HG02981 (cell line): Measurements from ENCODE around the gene PARP14.
"Not testable (repeated sequence)": the region's sequence is repeated elsewhere in the genome, so short reads cannot be mapped to it uniquely, and the experiment has no call there.

Source experiments
- ATAC-seq: cut with Tn5 transposase; IDR thresholded peaks from one replicate; pipeline ENCODE4 v1.9.1; 2021; ENCODE audit warnings: mild to moderate bottlenecking, moderate library complexity; ENCODE audit not compliant: unreplicated experiment

Gene PARP14

DNA sequence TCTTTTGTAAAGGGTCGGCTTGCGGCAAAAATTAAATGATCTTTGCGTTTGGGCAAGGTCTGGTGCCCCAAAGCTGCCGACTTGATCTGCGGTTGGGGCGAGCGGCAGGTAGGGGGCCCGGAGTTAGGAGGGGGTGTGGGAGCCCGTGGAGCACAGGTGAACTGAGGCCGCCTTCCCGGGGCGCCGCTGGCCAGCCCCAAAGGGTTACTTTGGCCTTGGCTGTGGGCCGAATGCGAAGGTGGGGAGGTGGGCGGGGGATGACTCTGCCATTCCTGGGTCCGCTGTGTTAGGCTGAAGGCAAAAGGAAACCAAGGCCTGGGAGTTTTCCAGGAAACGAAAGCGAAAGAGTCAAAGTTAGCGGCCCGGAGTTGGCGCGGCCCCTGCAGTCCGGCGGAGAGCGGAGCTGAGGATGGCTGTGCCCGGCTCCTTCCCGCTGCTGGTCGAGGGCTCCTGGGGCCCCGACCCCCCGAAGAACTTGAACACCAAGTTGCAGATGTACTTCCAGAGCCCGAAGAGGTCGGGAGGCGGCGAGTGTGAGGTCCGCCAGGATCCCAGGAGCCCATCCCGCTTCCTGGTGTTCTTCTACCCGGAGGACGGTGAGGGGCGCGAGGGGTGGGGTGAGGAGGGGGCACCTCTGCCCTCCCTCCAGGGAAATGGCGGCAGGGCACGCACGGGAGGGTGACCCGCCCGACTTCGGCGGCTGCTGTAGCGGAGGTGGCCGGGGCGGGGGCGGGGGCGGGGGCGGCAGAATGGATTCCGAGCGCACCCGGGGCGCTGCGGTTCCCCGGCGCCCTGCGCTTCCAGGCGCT is at the start of gene PARP14:
Gene PARP14 (plus strand): TSS at position 365 of the 809 bp plus-strand sequence. CDS start 45 bp downstream, at position 410.
- ATAC-seq, result peak; percentile 33

GRCh38 chr3:122635789-122636188 is 44.9 kb upstream of the PARP14 start:
- ATAC-seq, result no peak

DNA sequence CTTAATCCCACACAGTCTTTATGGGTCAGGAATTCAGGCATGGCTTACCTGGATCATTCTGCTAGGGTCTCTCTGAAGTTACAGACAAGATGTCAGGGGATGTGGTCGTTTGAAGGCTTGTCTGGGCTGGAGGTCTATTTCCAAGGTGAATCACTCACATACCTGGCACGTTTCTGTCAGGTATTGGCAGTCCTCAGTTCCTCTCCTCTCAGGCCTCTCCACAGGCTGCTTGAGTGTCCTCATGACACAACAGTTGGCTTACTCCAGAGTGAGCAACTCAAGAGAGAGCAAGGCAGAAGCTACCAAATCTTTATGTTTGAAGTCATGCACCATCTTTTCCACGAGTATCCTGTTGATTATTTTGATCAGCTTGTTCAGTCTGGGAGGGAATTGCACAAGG is 43.9 kb upstream of the PARP14 start:
- ATAC-seq, result no peak

- ATAC-seq, result no peak
Observed at GRCh38 chr3:122640437-122640999, 40.1 kb upstream of the PARP14 start.

- ATAC-seq, result no peak
Observed at GRCh38 chr3:122642935-122643334, 37.7 kb upstream of the PARP14 start.

DNA sequence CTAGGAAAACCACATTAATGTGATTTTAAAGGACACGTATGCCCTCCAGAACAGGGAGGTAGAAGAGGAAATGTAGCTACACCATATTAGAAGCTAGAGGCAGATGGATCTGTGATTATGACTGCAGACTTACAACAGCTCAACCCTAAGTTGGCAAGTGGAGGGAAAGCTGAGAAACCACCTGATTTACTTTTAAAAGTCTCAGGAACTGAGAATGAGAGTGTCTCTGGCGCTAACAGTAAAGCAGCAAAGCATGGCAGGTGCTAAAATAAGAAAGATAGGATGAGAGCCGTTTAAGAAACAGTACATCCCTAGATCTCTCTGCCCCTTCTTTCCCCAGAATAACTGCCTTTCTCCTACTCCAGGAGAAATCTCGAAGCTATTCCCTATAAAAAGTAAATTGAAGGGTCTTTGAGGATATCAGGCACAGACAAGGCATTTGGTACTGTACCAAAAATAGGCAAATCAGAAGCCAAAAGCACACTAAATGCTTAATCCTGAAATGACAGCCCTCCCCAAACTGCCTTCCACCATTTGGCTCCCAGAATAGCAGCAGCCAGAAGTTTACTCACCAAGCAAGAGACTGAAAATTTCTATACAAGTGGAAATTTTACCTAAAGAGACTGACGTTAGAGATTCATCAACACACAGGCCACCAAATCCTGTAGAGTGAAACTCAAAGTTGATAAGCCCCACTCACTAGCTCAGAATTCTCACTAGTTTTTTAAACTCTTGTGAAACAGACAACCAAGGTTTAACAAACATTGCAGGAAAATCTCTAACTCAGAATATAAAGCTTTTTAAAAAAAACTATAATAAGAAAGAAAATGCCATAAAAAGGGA is 34.3 kb upstream of the PARP14 start:
- no peak for ATAC-seq

- not testable (repeated sequence) for ATAC-seq
Observed at GRCh38 chr3:122651233-122651907, 29.3 kb upstream of the PARP14 start.

DNA sequence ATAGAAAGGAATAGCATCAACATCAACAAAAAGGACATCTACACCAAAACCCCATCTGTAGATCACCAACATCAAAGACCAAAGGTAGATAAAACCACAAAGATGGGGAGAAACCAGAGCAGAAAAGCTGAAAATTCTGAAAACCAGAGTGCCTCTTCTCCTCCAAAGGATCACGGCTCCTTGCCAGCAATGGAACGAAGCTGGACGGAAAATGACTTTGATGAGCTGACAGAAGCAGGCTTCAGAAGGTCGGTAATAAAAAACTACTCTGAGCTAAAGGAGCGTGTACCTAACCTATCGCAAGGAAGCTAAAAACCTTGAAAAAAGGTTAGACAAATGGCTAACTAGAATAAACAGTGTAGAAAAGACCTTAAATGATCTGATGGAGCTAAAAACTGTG is 28.7 kb upstream of the PARP14 start:
- ATAC-seq, result not testable (repeated sequence)

GRCh38 chr3:122658336-122658735 is 22.3 kb upstream of the PARP14 start:
- ATAC-seq, result not testable (repeated sequence)

DNA sequence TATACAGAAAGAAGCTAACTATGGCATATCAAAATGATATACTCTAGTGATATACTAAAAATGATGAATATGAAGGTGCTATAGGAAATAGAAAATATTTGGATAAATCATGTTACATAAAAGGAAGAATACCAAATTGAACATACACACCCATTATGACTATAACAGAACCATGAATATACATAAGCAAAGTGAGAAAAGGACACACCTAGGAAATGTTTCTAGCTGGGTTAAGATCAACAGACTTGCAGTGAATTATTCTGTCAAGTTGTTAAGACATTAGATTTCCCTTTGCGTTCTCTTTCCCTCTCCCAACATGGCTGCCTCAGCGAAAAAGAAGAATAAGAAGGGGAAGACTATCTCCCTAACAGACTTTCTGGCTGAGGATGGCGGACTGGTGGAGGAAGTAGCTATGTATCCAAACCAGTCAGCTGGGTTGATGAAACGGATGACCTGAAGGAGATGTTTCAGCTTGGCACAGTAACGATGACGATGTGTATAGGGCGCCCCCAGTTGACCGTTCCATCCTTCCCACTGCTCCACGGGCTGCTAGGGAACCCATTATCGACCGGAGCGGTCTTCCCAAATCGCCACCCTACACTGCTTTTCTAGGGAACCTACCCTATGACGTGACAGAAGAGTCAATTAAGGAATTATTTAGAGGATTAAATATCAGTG is 20.2 kb upstream of the PARP14 start:
- ATAC-seq, result no peak

GRCh38 chr3:122661633-122662032 is 19.0 kb upstream of the PARP14 start:
- no peak for ATAC-seq

- no peak for ATAC-seq
Observed at GRCh38 chr3:122662505-122662904, 18.1 kb upstream of the PARP14 start.

DNA sequence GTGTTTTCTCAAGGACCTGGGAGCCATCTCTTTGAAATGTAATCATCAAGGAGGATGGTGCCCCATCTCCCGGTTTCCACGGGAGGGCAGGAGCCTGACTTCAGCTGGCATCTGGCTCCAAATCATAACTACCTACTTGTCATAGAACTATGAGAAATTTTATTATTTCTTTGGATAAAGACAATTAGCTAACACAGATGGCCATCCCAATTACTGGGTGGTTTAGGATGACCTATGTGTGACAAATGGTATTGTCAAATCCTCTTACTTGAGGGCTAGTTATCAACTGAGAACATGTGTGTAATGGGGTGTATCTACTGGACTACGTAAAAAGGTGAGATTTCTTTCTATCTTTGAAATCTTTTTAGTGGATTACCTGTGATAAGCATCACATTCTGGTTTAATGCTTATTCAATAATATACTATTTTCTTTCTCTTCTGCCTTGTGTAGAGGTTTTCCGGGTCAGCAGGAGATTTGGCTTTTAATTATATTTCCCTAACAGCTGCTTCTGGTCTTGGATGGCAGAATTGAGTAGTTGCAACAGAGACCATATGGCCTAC is 15.3 kb upstream of the PARP14 start:
- ATAC-seq, result no peak

DNA sequence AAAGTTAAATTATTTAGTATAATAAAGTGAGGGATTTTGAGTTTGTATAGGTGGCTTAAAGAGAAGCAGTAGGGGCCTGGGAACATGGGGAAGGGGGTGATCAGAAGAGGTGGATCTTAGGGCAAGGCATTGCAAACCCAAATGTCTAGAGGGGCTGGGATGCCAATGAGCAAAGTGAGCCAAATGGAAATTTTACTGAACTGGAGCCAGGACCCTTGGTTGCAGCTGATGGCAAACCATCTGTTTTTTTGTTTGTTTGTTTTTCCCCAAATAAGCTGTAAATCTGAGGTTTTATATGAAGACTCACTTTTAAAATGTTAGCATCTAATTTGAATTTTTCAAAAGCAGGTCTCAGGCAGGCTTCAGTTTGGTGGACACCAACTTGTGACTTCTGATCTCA is 14.8 kb upstream of the PARP14 start:
- ATAC-seq, result no peak

GRCh38 chr3:122668930-122669730 is 11.5 kb upstream of the PARP14 start:
- ATAC-seq, result peak; percentile 92

- no peak for ATAC-seq
Observed at GRCh38 chr3:122671553-122671952, 9.1 kb upstream of the PARP14 start.

DNA sequence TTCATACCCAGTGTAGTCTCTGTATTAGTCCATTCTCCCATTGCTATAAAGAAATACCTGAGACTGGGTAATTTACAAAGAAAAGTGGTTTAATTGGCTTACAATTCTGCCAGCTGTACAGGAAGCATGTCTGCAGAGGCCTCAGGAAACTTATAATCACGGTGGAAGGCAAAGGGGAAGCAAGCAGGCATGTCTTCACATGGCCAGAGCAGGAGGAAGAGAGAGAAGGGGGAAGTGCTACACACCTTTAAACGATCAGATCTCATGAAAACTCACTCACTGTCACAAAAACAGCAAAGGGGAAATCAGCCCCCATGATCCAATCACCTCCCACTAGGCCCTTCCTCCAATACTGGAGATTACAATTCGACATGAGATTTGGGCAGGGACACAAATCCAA is 6.3 kb upstream of the PARP14 start:
- no peak for ATAC-seq

DNA sequence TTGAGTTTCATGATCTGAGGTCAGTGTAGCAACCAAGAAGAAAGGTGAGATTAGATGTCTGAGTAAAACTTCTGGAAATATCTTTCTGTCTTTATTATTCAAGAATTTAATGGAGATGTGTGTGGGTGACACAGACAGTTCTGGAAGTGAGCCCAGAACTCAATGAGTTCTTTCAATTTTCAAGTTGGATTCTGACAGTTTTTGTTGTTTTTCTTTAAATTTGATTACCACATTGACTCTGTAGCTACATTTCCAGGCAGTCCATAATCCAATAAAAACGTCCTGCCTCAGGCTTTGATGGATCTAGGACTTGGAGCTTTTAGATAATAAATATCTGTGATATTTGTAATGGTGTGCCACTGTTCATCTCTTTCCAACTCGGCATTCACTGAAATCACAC is 3.9 kb upstream of the PARP14 start:
- ATAC-seq, result no peak

DNA sequence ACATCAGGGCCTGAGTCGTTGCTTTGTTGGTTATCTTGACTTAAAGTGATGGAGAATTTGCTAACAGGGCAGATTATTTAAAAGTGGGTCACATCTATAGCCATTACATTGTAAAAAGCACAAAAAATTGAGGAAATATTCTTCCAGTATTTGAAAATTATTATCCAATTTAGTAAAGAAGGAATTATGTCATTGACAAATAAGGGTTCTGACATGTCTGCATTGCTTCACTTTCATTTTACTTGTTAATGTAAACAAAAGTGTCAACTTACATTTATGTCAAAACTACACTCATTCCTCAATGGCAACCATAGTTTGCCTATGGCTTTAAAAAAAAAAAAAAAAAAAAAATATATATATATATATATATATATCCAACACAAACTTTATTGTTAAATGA is 3.4 kb upstream of the PARP14 start:
- ATAC-seq, result no peak
